Measurements from ENCODE around the gene MYOG.

MYOG gene

GRCh38 chr1:203038891-203039608, 46.8 kb downstream of the MYOG start:
- Histone ChIP-seq H3K4me3 (ENCODE audit: low read depth in 1 of 2, low read length in 1 of 2) (no peak overlapping the region), H3K9me3 (no peaks in the 10 kb centered on the region), H3K4me1 (ENCODE audit: control insufficient read depth in 1 of 2, insufficient read depth in 1 of 2, low read depth in 1 of 2, low read length in 1 of 2) (peaks cover 10 to 16% of the 10 kb centered on the region in 2 experiments), H3K27me3 (no peaks in the 10 kb centered on the region), H3K36me3 (no peaks in the 10 kb centered on the region), H3K27ac (no peak overlapping the region)
- TF ChIP-seq CTCF (IDR thresholded peaks at IDR 0.05): peak; percentile 95

GRCh38 chr1:203038217-203038741, 47.5 kb downstream of the MYOG start:
- H3K4me3 ChIP-seq (ENCODE audit: low read depth in 1 of 2, low read length in 1 of 2): no peak overlapping the region
- no peak for TF ChIP-seq CTCF (IDR thresholded peaks at IDR 0.05)
- no peaks in the 10 kb centered on the region for H3K27me3 ChIP-seq
- H3K4me1 ChIP-seq (ENCODE audit: control insufficient read depth in 1 of 2, insufficient read depth in 1 of 2, low read depth in 1 of 2, low read length in 1 of 2): peaks cover 10 to 16% of the 10 kb centered on the region in 2 experiments
- H3K27ac ChIP-seq: no peak overlapping the region
- no peaks in the 10 kb centered on the region for H3K9me3 ChIP-seq
- H3K36me3 ChIP-seq: no peaks in the 10 kb centered on the region

- Histone ChIP-seq H3K27ac (no peak overlapping the region), H3K27me3 (no peaks in the 10 kb centered on the region), H3K36me3 (no peaks in the 10 kb centered on the region), H3K9me3 (no peaks in the 10 kb centered on the region), H3K4me1 (ENCODE audit: control insufficient read depth in 1 of 2, insufficient read depth in 1 of 2, low read depth in 1 of 2, low read length in 1 of 2) (peaks cover 10 to 16% of the 10 kb centered on the region in 2 experiments), H3K4me3 (ENCODE audit: low read depth in 1 of 2, low read length in 1 of 2) (no peak overlapping the region)
- TF ChIP-seq CTCF (IDR thresholded peaks at IDR 0.05): no peak
These were observed 48.2 kb downstream of the MYOG start for GRCh38 chr1:203037509-203038190.

GRCh38 chr1:203036537-203036936, 49.3 kb downstream of the MYOG start:
- TF ChIP-seq CTCF (IDR thresholded peaks at IDR 0.05): no peak
- H3K36me3 ChIP-seq: no peaks in the 10 kb centered on the region
- no peak overlapping the region for H3K27ac ChIP-seq
- no peaks in the 10 kb centered on the region for H3K9me3 ChIP-seq
- no peak overlapping the region for H3K4me3 ChIP-seq (ENCODE audit: low read depth in 1 of 2, low read length in 1 of 2)
- H3K4me1 ChIP-seq (ENCODE audit: control insufficient read depth in 1 of 2, insufficient read depth in 1 of 2, low read depth in 1 of 2, low read length in 1 of 2): peaks cover 10 to 16% of the 10 kb centered on the region in 2 experiments
- H3K27me3 ChIP-seq: no peaks in the 10 kb centered on the region

- Histone ChIP-seq H3K4me3 (ENCODE audit: low read depth in 1 of 2, low read length in 1 of 2) (no peak overlapping the region), H3K4me1 (ENCODE audit: control insufficient read depth in 1 of 2, insufficient read depth in 1 of 2, low read depth in 1 of 2, low read length in 1 of 2) (peaks cover 10 to 16% of the 10 kb centered on the region in 2 experiments), H3K36me3 (no peaks in the 10 kb centered on the region), H3K27ac (no peak overlapping the region), H3K9me3 (no peaks in the 10 kb centered on the region), H3K27me3 (no peaks in the 10 kb centered on the region)
- TF ChIP-seq CTCF (IDR thresholded peaks at IDR 0.05): no peak
These were observed 49.7 kb downstream of the MYOG start for GRCh38 chr1:203036135-203036534.
